Lower lobe of right lung (tissue), 2 donors: ENCODE measurements around the gene SELE. TPM values are rescaled to one million over a fixed set of nuclear protein-coding genes. Genes with fewer than 3 reads are reported as not detected.

Source experiments
- ATAC-seq, 2 donors: fragments of 200-7000 bp; cut with Tn5 transposase; one replicate each; pipeline ENCODE4 v1.9.1; 2020 to 2022; ENCODE audit warnings: mild to moderate bottlenecking in 2 of 2, moderate library complexity in 2 of 2
- DNase-seq: peaks from one replicate; pipeline ENCODE4 v3.0.0-alpha.2; 2020
- H3K27ac ChIP-seq: fragments of 200-600 bp; one replicate; pipeline ENCODE4 v1.8.0; 2022
- H3K27me3 ChIP-seq: fragments of 200-600 bp; one replicate; pipeline ENCODE4 v1.8.0; 2022; ENCODE audit warnings: low read depth
- H3K36me3 ChIP-seq: fragments of 200-600 bp; one replicate; pipeline ENCODE4 v1.8.0; 2022; ENCODE audit warnings: mild to moderate bottlenecking
- H3K4me1 ChIP-seq: fragments of 200-600 bp; one replicate; pipeline ENCODE4 v1.8.0; 2022
- H3K4me3 ChIP-seq: fragments of 200-600 bp; one replicate; pipeline ENCODE4 v1.8.0; 2022; ENCODE audit warnings: mild to moderate bottlenecking
- H3K9me3 ChIP-seq: fragments of 200-600 bp; one replicate; pipeline ENCODE4 v1.8.0; 2022
- intact Hi-C: fragments of 100-400 bp; cut with DNase I; formaldehyde crosslinking; loops from one replicate; pipeline ENCODE4 v1.11.0; 2022
- total RNA-seq: library from RNA; stranded (reverse); fragmentation: NEBNext Ultra II Directional; extraction: Animal tissue kit (Norgen Biotek cat#: 25700); gene quantifications from one replicate; pipeline ENCODE4 v1.2.1, GENCODE V29; 2021
- TF ChIP-seq, protein P1 (sequence below): fragments of 200-600 bp; IDR thresholded peaks from one replicate; pipeline ENCODE4 v1.8.0; 2022; ENCODE audit warnings: antibody characterized with exemption, mild to moderate bottlenecking
- donor health status: DM: no; HTN: yes; CAD: no; lungs with severe emphysema.

SELE gene
- total RNA-seq, 1 donor from 2014 or later = 0.38 TPM

- ATAC-seq = no peak
- H3K4me3 ChIP-seq = no peak overlapping the region
- intact Hi-C loops = no loop called here
- H3K36me3 ChIP-seq = no peaks in the 10 kb centered on the region
- no peak for DNase-seq
- H3K27me3 ChIP-seq = peaks cover 3% of the 10 kb centered on the region
- no peak overlapping the region for H3K27ac ChIP-seq
- TF ChIP-seq, protein P1, sequence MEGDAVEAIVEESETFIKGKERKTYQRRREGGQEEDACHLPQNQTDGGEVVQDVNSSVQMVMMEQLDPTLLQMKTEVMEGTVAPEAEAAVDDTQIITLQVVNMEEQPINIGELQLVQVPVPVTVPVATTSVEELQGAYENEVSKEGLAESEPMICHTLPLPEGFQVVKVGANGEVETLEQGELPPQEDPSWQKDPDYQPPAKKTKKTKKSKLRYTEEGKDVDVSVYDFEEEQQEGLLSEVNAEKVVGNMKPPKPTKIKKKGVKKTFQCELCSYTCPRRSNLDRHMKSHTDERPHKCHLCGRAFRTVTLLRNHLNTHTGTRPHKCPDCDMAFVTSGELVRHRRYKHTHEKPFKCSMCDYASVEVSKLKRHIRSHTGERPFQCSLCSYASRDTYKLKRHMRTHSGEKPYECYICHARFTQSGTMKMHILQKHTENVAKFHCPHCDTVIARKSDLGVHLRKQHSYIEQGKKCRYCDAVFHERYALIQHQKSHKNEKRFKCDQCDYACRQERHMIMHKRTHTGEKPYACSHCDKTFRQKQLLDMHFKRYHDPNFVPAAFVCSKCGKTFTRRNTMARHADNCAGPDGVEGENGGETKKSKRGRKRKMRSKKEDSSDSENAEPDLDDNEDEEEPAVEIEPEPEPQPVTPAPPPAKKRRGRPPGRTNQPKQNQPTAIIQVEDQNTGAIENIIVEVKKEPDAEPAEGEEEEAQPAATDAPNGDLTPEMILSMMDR = no peak
- no peaks in the 10 kb centered on the region for H3K4me1 ChIP-seq
- no peaks in the 10 kb centered on the region for H3K9me3 ChIP-seq
These were observed 16.2 kb upstream of the SELE start for GRCh38 chr1:169750041-169750440.

GRCh38 chr1:169746550-169746949, 12.7 kb upstream of the SELE start:
- H3K4me3 ChIP-seq = no peak overlapping the region
- ATAC-seq (no peak), DNase-seq (no peak)
- intact Hi-C loops = no loop called here
- peaks cover 7% of the 10 kb centered on the region for H3K4me1 ChIP-seq
- H3K9me3 ChIP-seq = no peaks in the 10 kb centered on the region
- H3K27me3 ChIP-seq = peaks cover 3% of the 10 kb centered on the region
- H3K36me3 ChIP-seq = no peaks in the 10 kb centered on the region
- H3K27ac ChIP-seq = no peak overlapping the region
- TF ChIP-seq, protein P1 = no peak

- Histone ChIP-seq H3K9me3 (no peaks in the 10 kb centered on the region), H3K27ac (no peak overlapping the region), H3K27me3 (peaks cover under 1% of the 10 kb centered on the region), H3K4me3 (no peak overlapping the region), H3K4me1 (peaks cover 20% of the 10 kb centered on the region), H3K36me3 (no peaks in the 10 kb centered on the region)
- ATAC-seq (no peak), DNase-seq (no peak)
- TF ChIP-seq, protein P1 = no peak
- intact Hi-C loops = no loop called here
These were observed 11.4 kb upstream of the SELE start for GRCh38 chr1:169745015-169745861.

- DNase-seq (peak; percentile 50), ATAC-seq (peak; percentile 76 to 90)
- H3K4me3 ChIP-seq = no peak overlapping the region
- H3K4me1 ChIP-seq = peaks cover 26% of the 10 kb centered on the region
- no peaks in the 10 kb centered on the region for H3K9me3 ChIP-seq
- intact Hi-C loops = no loop called here
- no peak overlapping the region for H3K27ac ChIP-seq
- no peaks in the 10 kb centered on the region for H3K36me3 ChIP-seq
- H3K27me3 ChIP-seq = no peaks in the 10 kb centered on the region
- TF ChIP-seq, protein P1 = no peak
These were observed 8.0 kb upstream of the SELE start for GRCh38 chr1:169741666-169742394.

- Histone ChIP-seq H3K27me3 (no peaks in the 10 kb centered on the region), H3K4me1 (peaks cover 26% of the 10 kb centered on the region), H3K9me3 (no peaks in the 10 kb centered on the region), H3K4me3 (no peak overlapping the region), H3K27ac (no peak overlapping the region), H3K36me3 (no peaks in the 10 kb centered on the region)
- DNase-seq (no peak), ATAC-seq (no peak)
- intact Hi-C loops = no loop called here
- TF ChIP-seq, protein P1 = no peak
These were observed 6.1 kb upstream of the SELE start for GRCh38 chr1:169739980-169740379.
